Measurements from ENCODE around the gene BCAS3. TPM values are rescaled to one million over a fixed set of nuclear protein-coding genes. Genes with fewer than 3 reads are reported as not detected.

The BCAS3 gene
- total RNA-seq, 1 donor from 2014 or later = 9.5 TPM

DNA sequence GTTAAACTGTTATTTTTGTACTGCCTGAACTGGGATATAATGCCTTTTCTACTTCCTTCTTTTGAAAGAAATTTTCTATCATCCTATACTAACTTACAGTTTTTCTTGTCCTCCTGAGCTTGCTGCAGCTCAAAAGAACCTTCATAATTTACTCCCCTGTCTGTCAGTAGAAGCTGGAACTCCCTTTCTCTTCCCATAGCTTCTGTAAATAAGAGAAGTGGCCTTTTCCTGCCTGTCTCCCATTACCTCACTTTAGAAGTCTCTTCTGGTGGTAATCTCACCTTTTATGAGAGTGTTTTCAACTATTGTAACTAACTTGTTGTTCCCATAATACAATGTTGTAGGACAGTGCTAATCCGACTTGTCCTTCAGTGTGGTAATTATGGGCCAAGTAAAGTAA, 475.2 kb downstream of the BCAS3 start:
- Mint-ChIP-seq H3K36me3 (ENCODE audit: low read depth) (no peaks in the 10 kb centered on the region), H3K4me1 (peaks cover 9% of the 10 kb centered on the region), H3K4me3 (no peak overlapping the region), H3K9me3 (peaks cover 6% of the 10 kb centered on the region), H3K27me3 (peaks cover 5% of the 10 kb centered on the region), H3K27ac (no peak overlapping the region)
- intact Hi-C loops (cut with micrococcal nuclease) = no loop called here
- no peak for DNase-seq

DNA sequence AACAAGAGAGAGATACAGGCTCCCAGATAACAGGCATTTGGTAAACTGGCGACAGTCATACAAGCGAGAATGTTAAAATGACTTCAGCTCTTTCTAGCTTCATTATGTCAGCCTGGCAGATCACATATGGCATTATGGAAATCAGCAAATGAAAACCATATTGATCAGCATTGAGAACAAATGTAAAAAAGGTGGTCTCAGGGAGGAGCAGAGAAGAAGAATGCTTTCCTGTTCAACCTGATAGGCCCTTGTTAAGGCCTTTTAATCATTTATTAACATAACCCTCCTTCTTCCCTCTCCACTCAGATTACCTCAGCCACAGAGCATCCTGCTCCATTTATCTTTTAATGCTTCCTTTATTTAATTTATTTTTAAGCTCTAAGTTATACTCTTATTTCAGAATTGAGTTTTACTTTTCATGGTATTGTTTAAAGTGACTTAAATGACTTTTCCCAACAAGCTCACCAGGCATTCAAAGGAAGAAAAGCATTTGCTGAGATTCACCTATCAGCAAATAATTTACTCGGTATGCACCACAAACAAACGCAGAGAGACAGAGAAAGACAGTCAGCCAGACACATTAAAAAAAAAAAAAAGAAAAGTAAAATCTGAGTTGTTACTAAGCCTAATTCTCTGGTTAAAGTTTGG, 478.1 kb downstream of the BCAS3 start:
- DNase-seq = no peak
- H3K27me3 Mint-ChIP-seq = peaks cover 6% of the 10 kb centered on the region
- no peak overlapping the region for H3K27ac Mint-ChIP-seq
- H3K4me3 Mint-ChIP-seq = no peak overlapping the region
- no peaks in the 10 kb centered on the region for H3K36me3 Mint-ChIP-seq (ENCODE audit: low read depth)
- peaks cover 12% of the 10 kb centered on the region for H3K4me1 Mint-ChIP-seq
- intact Hi-C loops (cut with micrococcal nuclease) = no loop called here
- peaks cover 6% of the 10 kb centered on the region for H3K9me3 Mint-ChIP-seq

DNA sequence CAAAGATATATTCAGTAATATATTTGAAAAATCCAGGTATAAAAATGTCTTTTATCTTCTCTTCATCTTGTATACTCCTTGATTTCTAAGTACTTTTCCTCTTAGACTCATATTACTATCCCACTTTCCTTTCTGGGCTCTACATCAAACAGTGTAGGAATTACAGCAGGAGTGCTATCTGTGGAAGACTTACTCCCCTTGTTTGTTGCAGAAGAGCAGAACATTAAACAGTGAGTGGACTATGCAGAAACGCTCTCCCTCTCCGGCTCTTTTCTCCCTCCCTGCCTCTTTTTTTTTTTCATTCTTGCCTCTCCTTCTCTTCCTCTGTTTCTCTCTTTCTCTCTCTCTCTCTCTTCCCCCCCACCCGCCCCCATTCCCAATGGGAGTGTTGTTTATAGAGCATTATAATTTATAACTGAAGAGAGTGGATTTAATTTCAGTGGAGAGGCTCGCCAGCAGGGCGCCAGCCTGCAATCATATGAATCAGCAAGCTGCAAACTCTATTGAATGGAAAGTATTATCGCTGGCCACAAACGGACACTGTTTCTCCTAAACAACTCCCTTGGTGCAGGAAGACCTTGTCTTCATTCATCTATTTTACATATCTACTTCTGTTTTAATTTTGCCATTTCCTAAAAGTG, 479.7 kb downstream of the BCAS3 start:
- H3K36me3 Mint-ChIP-seq (ENCODE audit: low read depth) = no peaks in the 10 kb centered on the region
- intact Hi-C loops (cut with micrococcal nuclease) = no loop called here
- peaks cover 6% of the 10 kb centered on the region for H3K27me3 Mint-ChIP-seq
- DNase-seq = no peak
- peaks cover 11% of the 10 kb centered on the region for H3K4me1 Mint-ChIP-seq
- H3K27ac Mint-ChIP-seq = no peak overlapping the region
- no peak overlapping the region for H3K4me3 Mint-ChIP-seq
- no peaks in the 10 kb centered on the region for H3K9me3 Mint-ChIP-seq

DNA sequence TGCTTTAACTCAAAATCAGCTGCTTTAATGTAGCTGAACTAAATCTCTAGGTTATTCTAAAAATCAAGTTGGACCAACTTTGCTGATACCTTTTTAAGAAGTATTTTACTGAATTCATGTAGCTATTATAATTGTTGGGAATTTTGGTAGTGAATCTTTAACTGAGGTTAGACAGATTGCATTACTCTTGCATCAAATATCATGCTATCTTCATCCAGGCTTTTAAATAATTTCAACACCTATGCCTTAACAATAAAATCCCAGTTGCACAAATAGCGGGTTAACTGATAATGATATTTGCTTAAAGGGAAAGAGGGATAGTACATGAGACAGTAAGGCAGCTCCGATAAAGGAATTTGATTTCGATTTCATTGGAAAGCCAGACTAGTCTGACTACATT, 480.7 kb downstream of the BCAS3 start:
- Mint-ChIP-seq H3K27ac (no peak overlapping the region), H3K9me3 (no peaks in the 10 kb centered on the region), H3K36me3 (ENCODE audit: low read depth) (no peaks in the 10 kb centered on the region), H3K4me1 (peaks cover 11% of the 10 kb centered on the region), H3K4me3 (no peak overlapping the region), H3K27me3 (peaks cover 6% of the 10 kb centered on the region)
- intact Hi-C loops (cut with micrococcal nuclease) = no loop called here
- no peak for DNase-seq

DNA sequence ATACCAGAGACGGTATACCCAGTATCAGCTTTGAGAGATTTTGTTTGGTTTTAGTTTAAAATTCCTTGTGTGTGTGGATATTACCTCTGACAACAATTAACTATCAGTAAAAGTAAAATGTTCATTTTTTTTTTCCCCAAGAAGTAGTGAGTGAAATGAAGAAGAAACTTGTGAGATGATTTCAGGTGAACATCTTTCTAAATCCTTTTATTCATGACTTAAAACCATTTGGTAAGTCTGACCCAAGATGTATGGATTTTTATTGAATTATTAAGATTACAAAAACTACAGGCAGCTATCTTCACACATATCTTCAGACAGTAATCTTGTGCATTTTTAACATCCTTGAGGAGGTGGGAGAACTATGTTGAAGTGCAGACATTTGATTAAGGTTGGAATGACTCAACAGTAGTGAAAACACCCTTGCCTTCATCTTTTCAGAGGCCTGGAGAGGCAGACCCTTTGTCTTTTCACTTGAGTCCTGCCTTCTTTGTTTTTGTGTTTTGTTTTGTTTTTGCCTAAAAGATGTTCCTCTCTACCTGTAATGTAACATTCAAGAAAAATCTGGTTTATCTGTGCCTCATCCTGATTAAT, 481.7 kb downstream of the BCAS3 start:
- no peaks in the 10 kb centered on the region for H3K9me3 Mint-ChIP-seq
- H3K36me3 Mint-ChIP-seq (ENCODE audit: low read depth) = no peaks in the 10 kb centered on the region
- peaks cover 6% of the 10 kb centered on the region for H3K27me3 Mint-ChIP-seq
- no peak for DNase-seq
- H3K27ac Mint-ChIP-seq = no peak overlapping the region
- H3K4me1 Mint-ChIP-seq = peaks cover 11% of the 10 kb centered on the region
- no peak overlapping the region for H3K4me3 Mint-ChIP-seq
- intact Hi-C loops (cut with micrococcal nuclease) = no loop called here

DNA sequence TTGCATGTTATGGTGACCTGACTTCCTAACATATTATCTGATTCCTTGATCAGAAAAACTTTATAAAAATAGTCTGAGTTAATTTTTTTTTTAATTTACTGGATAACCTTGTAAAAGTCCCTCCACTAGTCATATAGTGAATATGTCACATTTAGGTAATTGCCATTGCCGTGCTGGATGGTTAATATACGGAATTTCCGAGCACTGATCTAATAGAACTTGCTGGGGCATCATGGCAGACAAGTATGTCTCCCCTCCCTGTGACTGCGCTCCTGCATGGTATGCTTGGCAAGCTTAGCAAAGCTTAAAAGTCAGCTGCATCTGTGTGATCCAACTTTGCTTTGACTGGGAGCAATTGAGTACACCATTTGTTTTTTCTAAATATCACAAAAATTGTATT, 482.6 kb downstream of the BCAS3 start:
- H3K36me3 Mint-ChIP-seq (ENCODE audit: low read depth) = no peaks in the 10 kb centered on the region
- H3K4me3 Mint-ChIP-seq = no peak overlapping the region
- no peak for DNase-seq
- H3K27me3 Mint-ChIP-seq = peaks cover 6% of the 10 kb centered on the region
- intact Hi-C loops (cut with micrococcal nuclease) = no loop called here
- H3K27ac Mint-ChIP-seq = no peak overlapping the region
- H3K4me1 Mint-ChIP-seq = peaks cover 11% of the 10 kb centered on the region
- no peaks in the 10 kb centered on the region for H3K9me3 Mint-ChIP-seq

DNA sequence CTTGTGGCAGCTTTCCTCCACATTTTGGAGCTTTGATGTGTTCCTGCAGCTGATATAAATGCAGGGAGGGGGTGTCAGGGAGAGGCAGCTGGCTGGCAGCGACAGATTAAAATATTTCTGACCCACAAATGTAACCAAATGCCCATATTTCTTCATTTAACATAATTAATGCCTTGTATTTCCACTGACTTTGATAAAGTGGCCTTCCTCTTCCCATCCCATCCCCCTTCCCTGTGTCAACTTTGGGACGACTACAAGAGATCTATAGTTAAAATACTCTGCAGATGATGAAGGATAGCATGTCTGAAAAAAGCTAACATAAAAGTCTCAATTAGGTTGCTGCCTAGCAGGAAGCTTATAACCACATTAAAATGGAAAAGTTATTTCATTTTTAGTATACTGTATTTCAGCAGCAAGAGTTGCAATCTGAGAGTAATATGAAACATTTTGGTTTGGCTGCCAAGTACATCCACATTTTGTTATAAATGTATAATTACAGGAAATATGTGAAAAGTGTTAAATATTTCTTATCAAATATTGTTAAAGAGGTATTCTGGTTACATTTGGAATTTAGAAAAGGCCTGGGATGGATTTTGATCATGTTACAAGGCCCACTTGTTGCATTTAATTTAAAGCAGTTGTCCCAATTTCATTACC, 483.3 kb downstream of the BCAS3 start:
- intact Hi-C loops (cut with micrococcal nuclease) = no loop called here
- Mint-ChIP-seq H3K4me3 (no peak overlapping the region), H3K27me3 (peaks cover 6% of the 10 kb centered on the region), H3K27ac (no peak overlapping the region), H3K9me3 (no peaks in the 10 kb centered on the region), H3K36me3 (ENCODE audit: low read depth) (no peaks in the 10 kb centered on the region), H3K4me1 (peaks cover 11% of the 10 kb centered on the region)
- no peak for DNase-seq

DNA sequence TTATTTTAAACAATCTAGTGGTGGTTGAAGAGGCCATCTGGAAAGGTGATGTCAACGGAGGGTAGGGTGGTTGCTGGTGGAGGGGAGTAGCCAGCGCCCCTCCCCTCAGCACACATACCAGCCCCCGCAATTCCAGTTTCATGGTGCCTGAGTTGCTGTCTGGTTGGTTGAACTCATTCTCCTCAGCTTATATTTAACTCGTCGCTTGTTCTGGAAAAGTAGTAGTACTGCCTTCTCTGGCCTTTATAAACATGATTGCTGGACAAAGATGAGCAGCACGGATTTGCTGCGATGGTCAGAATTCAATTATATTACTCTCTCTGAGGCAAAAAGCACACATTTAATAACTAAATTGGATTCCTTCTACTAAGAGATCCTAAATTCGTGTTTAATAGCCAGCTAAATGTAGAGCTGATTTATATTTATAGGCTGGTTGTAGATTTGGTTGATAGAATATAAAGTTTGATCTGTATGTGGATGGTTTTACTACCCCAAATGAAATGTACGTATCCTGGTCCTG, 484.0 kb downstream of the BCAS3 start:
- Mint-ChIP-seq H3K36me3 (ENCODE audit: low read depth) (no peaks in the 10 kb centered on the region), H3K27ac (no peak overlapping the region), H3K9me3 (no peaks in the 10 kb centered on the region), H3K4me3 (no peak overlapping the region), H3K27me3 (peaks cover 6% of the 10 kb centered on the region), H3K4me1 (peaks cover 11% of the 10 kb centered on the region)
- DNase-seq = no peak
- intact Hi-C loops (cut with micrococcal nuclease) = no loop called here

DNA sequence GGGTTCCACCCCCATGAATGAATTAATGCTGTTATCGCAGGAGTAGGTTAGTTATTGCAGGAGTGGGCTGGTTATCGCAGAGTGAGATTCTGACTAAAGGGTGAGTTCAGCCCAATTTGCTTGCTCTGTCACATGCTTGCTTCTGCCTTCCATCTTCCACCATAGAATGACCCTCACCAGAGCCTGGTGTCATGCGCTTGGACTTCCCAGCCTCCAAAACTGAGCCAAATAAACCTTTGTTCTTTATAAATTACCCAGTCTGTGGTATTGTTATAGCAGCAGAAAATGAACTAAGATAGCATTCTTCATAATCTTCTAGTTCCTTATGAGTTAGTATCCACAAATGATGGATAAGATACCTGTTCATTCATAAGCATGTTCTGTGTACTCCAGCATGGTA, 486.9 kb downstream of the BCAS3 start:
- H3K27ac Mint-ChIP-seq = no peak overlapping the region
- H3K27me3 Mint-ChIP-seq = no peaks in the 10 kb centered on the region
- no peaks in the 10 kb centered on the region for H3K36me3 Mint-ChIP-seq (ENCODE audit: low read depth)
- H3K4me1 Mint-ChIP-seq = peaks cover 6% of the 10 kb centered on the region
- intact Hi-C loops (cut with micrococcal nuclease) = no loop called here
- no peaks in the 10 kb centered on the region for H3K9me3 Mint-ChIP-seq
- H3K4me3 Mint-ChIP-seq = no peak overlapping the region
- DNase-seq = peak; percentile 17

DNA sequence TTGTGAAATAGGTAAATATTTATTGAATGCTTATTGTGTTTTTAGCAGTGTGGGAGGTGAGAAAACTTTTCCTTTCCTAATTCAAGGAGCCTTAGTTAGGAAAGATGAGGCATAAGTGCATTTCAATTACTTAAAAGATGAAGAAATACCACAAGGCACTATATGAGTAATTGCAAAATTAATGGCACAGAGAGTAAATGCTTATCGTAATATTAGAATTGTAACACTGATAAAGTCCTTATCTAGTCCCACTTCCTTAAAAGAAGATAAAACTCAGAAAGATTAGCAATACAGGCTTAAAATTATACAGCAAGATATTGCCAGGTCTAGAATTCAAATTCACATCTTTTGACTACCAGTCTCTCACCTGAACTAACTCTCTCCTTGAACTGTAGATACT, 489.4 kb downstream of the BCAS3 start:
- H3K4me1 Mint-ChIP-seq = no peaks in the 10 kb centered on the region
- peaks cover 4% of the 10 kb centered on the region for H3K36me3 Mint-ChIP-seq (ENCODE audit: low read depth)
- H3K4me3 Mint-ChIP-seq = no peak overlapping the region
- intact Hi-C loops (cut with micrococcal nuclease) = no loop called here
- no peaks in the 10 kb centered on the region for H3K27me3 Mint-ChIP-seq
- no peak overlapping the region for H3K27ac Mint-ChIP-seq
- no peak for DNase-seq
- no peaks in the 10 kb centered on the region for H3K9me3 Mint-ChIP-seq

DNA sequence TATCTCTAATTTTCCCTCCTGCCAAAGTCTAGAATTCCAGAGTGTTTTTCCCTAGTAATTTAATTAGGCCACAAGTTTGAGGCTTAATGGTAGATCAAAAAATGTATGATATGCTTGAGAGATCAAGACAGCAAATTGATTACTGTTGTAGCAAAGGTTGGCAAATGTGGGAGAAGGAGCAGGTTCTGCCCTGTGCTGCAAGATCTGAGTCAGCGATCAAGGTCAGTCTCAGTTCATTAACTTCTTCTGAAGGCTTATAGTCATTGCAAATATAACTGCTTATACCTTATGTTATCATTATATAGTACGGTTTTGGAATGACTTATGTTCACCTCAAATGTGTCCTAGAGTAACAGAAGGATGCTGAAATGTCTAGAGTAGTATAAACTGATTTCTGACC, 490.9 kb downstream of the BCAS3 start:
- H3K27ac Mint-ChIP-seq = no peak overlapping the region
- intact Hi-C loops (cut with micrococcal nuclease) = no loop called here
- no peaks in the 10 kb centered on the region for H3K9me3 Mint-ChIP-seq
- peaks cover 4% of the 10 kb centered on the region for H3K36me3 Mint-ChIP-seq (ENCODE audit: low read depth)
- H3K27me3 Mint-ChIP-seq = no peaks in the 10 kb centered on the region
- DNase-seq = no peak
- no peaks in the 10 kb centered on the region for H3K4me1 Mint-ChIP-seq
- H3K4me3 Mint-ChIP-seq = no peak overlapping the region

DNA sequence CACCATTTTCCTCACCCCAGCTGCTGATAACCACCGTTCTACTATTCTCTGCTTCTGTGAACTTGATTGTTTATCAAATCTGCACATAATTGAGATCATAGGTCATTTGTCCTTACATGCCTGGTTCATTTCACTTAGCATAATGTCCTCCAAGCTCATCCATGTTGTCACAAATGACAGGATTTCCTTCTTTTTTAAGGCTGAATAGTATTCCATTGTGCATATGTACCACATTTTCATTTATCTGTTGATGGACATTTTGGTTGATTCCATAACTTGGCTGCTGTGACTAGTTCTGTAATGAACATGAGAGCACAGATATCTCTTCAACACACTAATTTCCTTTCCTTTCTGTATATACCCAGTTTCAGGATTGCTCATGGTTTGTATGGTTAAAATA, 496.7 kb downstream of the BCAS3 start:
- Mint-ChIP-seq H3K4me3 (no peak overlapping the region), H3K4me1 (peaks cover 3% of the 10 kb centered on the region), H3K27me3 (no peaks in the 10 kb centered on the region), H3K27ac (no peak overlapping the region), H3K9me3 (no peaks in the 10 kb centered on the region), H3K36me3 (ENCODE audit: low read depth) (peaks cover 4% of the 10 kb centered on the region)
- intact Hi-C loops (cut with micrococcal nuclease) = no loop called here
- no peak for DNase-seq

DNA sequence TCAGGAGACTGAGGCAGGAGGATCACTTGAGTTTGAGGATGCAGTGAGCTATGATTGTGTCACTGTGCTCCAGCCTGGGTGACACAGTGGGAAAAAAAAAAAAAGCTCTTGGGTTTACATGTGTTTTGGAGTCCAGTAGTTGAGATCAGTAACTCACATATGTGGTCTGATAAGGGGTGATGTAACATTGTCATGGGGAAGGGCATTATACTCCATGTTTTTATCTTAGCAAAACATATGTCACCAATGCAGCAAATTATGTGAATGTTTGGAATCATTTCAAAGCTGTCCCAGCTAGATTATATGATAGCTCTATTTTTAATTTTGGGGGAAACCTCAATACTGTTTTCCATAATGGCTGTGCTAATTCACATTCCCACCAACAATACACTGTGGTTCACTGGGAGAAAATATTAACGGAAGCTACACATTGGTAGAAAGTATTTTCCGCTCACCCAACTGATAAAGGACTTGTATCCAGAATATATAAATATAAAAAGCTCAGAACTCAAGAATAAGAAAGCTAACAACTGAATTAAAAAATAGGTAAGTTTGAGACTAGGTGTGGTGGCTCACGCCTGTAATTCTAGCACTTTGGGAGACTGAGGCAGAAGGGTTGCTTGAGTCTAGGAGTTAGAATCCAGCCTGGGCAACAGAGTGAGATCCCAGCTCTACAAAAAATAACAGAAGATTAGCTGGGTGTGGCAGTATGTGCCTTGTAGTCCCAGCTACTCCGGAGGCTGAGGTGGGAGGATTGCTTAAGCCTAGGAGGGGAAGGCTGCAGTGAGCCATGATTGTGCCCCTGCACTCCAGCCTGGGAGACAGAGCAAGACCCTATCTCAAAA, 497.9 kb downstream of the BCAS3 start:
- Mint-ChIP-seq H3K27me3 (no peaks in the 10 kb centered on the region), H3K27ac (no peak overlapping the region), H3K9me3 (no peaks in the 10 kb centered on the region), H3K4me3 (no peak overlapping the region), H3K4me1 (peaks cover 3% of the 10 kb centered on the region), H3K36me3 (ENCODE audit: low read depth) (peaks cover 4% of the 10 kb centered on the region)
- DNase-seq = no peak
- intact Hi-C loops (cut with micrococcal nuclease) = no loop called here
